Heart left ventricle (tissue), 16 donors: ENCODE results near the gene DLG4. TPM values are rescaled to one million over a fixed set of nuclear protein-coding genes. Genes with fewer than 3 reads are reported as not detected.
"Not testable (repeated sequence)": the region's sequence is repeated elsewhere in the genome, so short reads cannot be mapped to it uniquely, and the experiment has no call there.

ENCODE experiments used
- ATAC-seq, 4 donors: fragments of 200-7000 bp; cut with Tn5 transposase; one replicate each; pipeline ENCODE4 v1.9.1; 2020 to 2022; ENCODE audit warnings: moderate library complexity in 4 of 4, mild to moderate bottlenecking in 3 of 4, moderate number of reproducible peaks in 1 of 4
- DNase-seq, 5 donors: peaks; one replicate each; pipeline ENCODE4 v3.0.0-alpha.2; 2020
- H3K27ac ChIP-seq, 12 donors: fragments of 200-600 bp; sonication (generic) in 4 of 12; one replicate each; pipeline versions ENCODE4 v1.5.0 to v1.8.0; 2016 to 2022; ENCODE audit warnings: mild to moderate bottlenecking in 2 of 12
- H3K27me3 ChIP-seq, 9 donors: fragments of 200-600 bp; sonication (generic) in 2 of 9; one replicate each; pipeline versions ENCODE4 v1.5.1 to v1.8.0; 2016 to 2022; ENCODE audit warnings: mild to moderate bottlenecking in 3 of 9
- H3K36me3 ChIP-seq, 9 donors: fragments of 200-600 bp; sonication (generic) in 2 of 9; one replicate each; pipeline versions ENCODE4 v1.5.0 to v1.8.0; 2018 to 2022; ENCODE audit warnings: mild to moderate bottlenecking in 2 of 9
- H3K4me1 ChIP-seq, 12 donors: fragments of 200-600 bp; sonication (generic) in 4 of 12; one replicate each; pipeline versions ENCODE4 v1.5.0 to v1.8.0; 2016 to 2022; ENCODE audit warnings: mild to moderate bottlenecking in 3 of 12
- H3K4me3 ChIP-seq, 12 donors: fragments of 200-600 bp; sonication (generic) in 4 of 12; one replicate each; pipeline versions ENCODE4 v1.5.0 to v1.8.0; 2017 to 2022; ENCODE audit warnings: mild to moderate bottlenecking in 9 of 12, moderate library complexity in 4 of 12
- H3K9me3 ChIP-seq, 12 donors: fragments of 200-600 bp; sonication (generic) in 4 of 12; one replicate each; pipeline versions ENCODE4 v1.5.0 to v1.8.0; 2016 to 2022; ENCODE audit warnings: mild to moderate bottlenecking in 1 of 12
- CTCF ChIP-seq, 12 donors: fragments of 200-600 bp; sonication (generic) in 4 of 12; IDR thresholded peaks; one replicate each; pipeline versions ENCODE4 v1.5.0 to v1.8.0; 2018 to 2022; ENCODE audit warnings: antibody characterized with exemption in 12 of 12, mild to moderate bottlenecking in 5 of 12
- POLR2A ChIP-seq, 2 donors: fragments of 450-650 bp; IDR thresholded peaks; one replicate each; pipeline ENCODE4 v1.6.1; 2017; ENCODE audit warnings: antibody characterized with exemption in 2 of 2, mild to moderate bottlenecking in 2 of 2, moderate library complexity in 2 of 2
- WGBS, 4 donors: extraction: QIAGEN DNeasy Blood & Tissue Kit in 2 of 4; methylation state at CpG; one replicate each; pipeline versions ENCODE4 v1.1.5 to v1.1.7; 2013 to 2018; 5-methylcytosine and 5-hydroxymethylcytosine counted together
- intact Hi-C, 10 donors: fragments of 100-400 bp; cut with DNase I; formaldehyde crosslinking; loops; one replicate each; pipeline versions ENCODE4 v1.11.1 to v1.14.2; 2022
- polyA plus RNA-seq, 2 donors: library from polyadenylated mRNA; stranded (reverse); fragments of 200-250 nt; gene quantifications; one replicate each; pipeline ENCODE4 v1.2.3, GENCODE V29; 2013
- total RNA-seq, 9 donors: library from RNA; depleted of rRNA in 2 of 9; stranded (reverse); fragments of >200 nt in 2 of 9; fragmentation: NEBNext Ultra II Directional in 3 of 9; extraction: Animal tissue kit (Norgen Biotek cat#: 25700) in 3 of 9; gene quantifications; one replicate each; pipeline versions ENCODE4 v1.1.0 to v1.2.4, GENCODE V29; 2016 to 2023
- donor health status: ischemic (EF 13 %, LVEDD 7.1; RV severe dilation, severe dysfunction).
- donor health status: healthy with polysubstance abuse.
- donor health status: DM: no; HTN: yes; CAD: no.
- donor health status: DM: no; HTN: no; CAD: no.
- donor health status: ischemic (EF 25% LVEDD 6.9; RV normal size, moderate dysfunction).
- donor health status: ischemic (EF 25% LVEDD 5.7; RV mildly dilated, moderate dysfunction).
- donor health status: healthy.
- donor health status: DM: yes; HTN: yes; CAD: no.
- donor health status: ischemic (EF 35%, LVEDD 5.7; RV mildly dilated, moderate dysfunction).
- donor health status: nonischemic (EF 11% LVEDD 7.7; RV severe dilation, severe dysfunction).
- donor health status: DM: yes; HTN: yes; CAD: no.
- donor health status: PGD.
- donor health status: ischemic (EF 29% LVEDD 5.4; RV normal size, mild dysfunction).
- donor health status: nonischemic (EF 23%, LVEDD 6.1; RV moderate dilation, normal function).

Gene DLG4
- total and polyA plus RNA-seq, 11 donors: 5.3 to 24.3 (median 15.5) TPM

- 89 to 93% (median 90%) methylated on average over 6 of the region's 6 CpGs for WGBS, 4 donors
- H3K36me3 ChIP-seq: no peaks in the 10 kb centered on the region
- no peak for DNase-seq
- no peak overlapping the region for H3K4me3 ChIP-seq
- no peaks in the 10 kb centered on the region for H3K4me1 ChIP-seq
- no peaks in the 10 kb centered on the region for H3K27me3 ChIP-seq
- ATAC-seq: no peak
- no peak overlapping the region for H3K27ac ChIP-seq
- H3K9me3 ChIP-seq: no peaks in the 10 kb centered on the region
- intact Hi-C loops: no loop called here
- no peak for TF ChIP-seq POLR2A (IDR thresholded peaks at IDR 0.05)
- no peak for TF ChIP-seq CTCF (IDR thresholded peaks at IDR 0.05)
Measured at GRCh38 chr17:7184647-7185046, 35.0 kb downstream of the DLG4 start.

GRCh38 chr17:7184091-7184488 is 35.5 kb downstream of the DLG4 start:
- Histone ChIP-seq H3K4me1 (no peaks in the 10 kb centered on the region), H3K9me3 (no peaks in the 10 kb centered on the region), H3K27me3 (no peaks in the 10 kb centered on the region), H3K36me3 (no peaks in the 10 kb centered on the region), H3K4me3 (no peak overlapping the region), H3K27ac (no peak overlapping the region)
- ATAC-seq (peak in 3 of 4 donors; percentile 17 to 55 (median 33)), DNase-seq (peak in 2 of 5 donors; percentile 57 to 65)
- no peak for TF ChIP-seq POLR2A (IDR thresholded peaks at IDR 0.05)
- 70 to 79% (median 76%) methylated on average over 12 to 14 of the region's 14 CpGs for WGBS, 4 donors
- intact Hi-C loops: no loop called here

- TF ChIP-seq POLR2A (IDR thresholded peaks at IDR 0.05) (no peak), CTCF (IDR thresholded peaks at IDR 0.05) (no peak)
- Histone ChIP-seq H3K4me3 (no peak overlapping the region), H3K36me3 (no peaks in the 10 kb centered on the region), H3K4me1 (no peaks in the 10 kb centered on the region), H3K27me3 (peaks cover 0 to 1% (median 0%) of the 10 kb centered on the region in 9 donors), H3K27ac (no peak overlapping the region), H3K9me3 (no peaks in the 10 kb centered on the region)
- DNase-seq (no peak), ATAC-seq (peak in 1 of 4 donors; percentile 13)
- intact Hi-C loops: no loop called here
- WGBS, 4 donors: 84 to 92% (median 88%) methylated on average over 7 of the region's 7 CpGs
Measured at GRCh38 chr17:7183433-7184090, 36.1 kb downstream of the DLG4 start.

GRCh38 chr17:7182101-7182500 is 37.5 kb downstream of the DLG4 start:
- H3K9me3 ChIP-seq, DNase-seq, ATAC-seq, H3K27ac ChIP-seq, H3K36me3 ChIP-seq, intact Hi-C loops, H3K4me3 ChIP-seq: not testable (repeated sequence)
- peaks cover 0 to 14% (median 8%) of the 10 kb centered on the region in 12 donors for H3K4me1 ChIP-seq
- H3K27me3 ChIP-seq: peaks cover 0 to 12% (median 6%) of the 10 kb centered on the region in 9 donors
- 96 to 100% (median 97%) methylated on average over 2 of the region's 2 CpGs for WGBS, 4 donors

- Histone ChIP-seq H3K27ac (no peak within 1 kb of the TSS), H3K27me3 (peaks cover 0 to 22% (median 12%) of the 10 kb centered on the region in 9 donors), H3K4me3 (peak within 1 kb of the TSS in 4 of 12 donors; percentile 50 to 56 (median 54)), H3K4me1 (peaks cover 0 to 19% (median 10%) of the 10 kb centered on the region in 12 donors), H3K36me3 (no peaks in the 10 kb centered on the region), H3K9me3 (no peaks in the 10 kb centered on the region)
- DNase-seq (no peak), ATAC-seq (no peak)
- TF ChIP-seq POLR2A (IDR thresholded peaks at IDR 0.05): no peak
- TF ChIP-seq CTCF (IDR thresholded peaks at IDR 0.05): no peak
- WGBS, 4 donors: 57 to 64% (median 58%) methylated on average over 15 to 20 of the region's 20 CpGs
- intact Hi-C loops: loop anchor here in 2 of 10 donors (5.0 kb wide), 1 partner anchor 127 kb away; no protein-coding TSS in a partner anchor
Measured at GRCh38 chr17:7179317-7180254, 40.0 kb downstream of the DLG4 start, which contains the start of gene ASGR1. Gene ASGR1 (minus strand): TSS chr17:7179370. CDS start chr17:7178563, 807 bp downstream.
